Measurements from ENCODE around the gene SLC2A11.
"Not testable (repeated sequence)": the region's sequence is repeated elsewhere in the genome, so short reads cannot be mapped to it uniquely, and the experiment has no call there.

The SLC2A11 gene

GRCh38 chr22:23892130-23892529, 34.5 kb downstream of the SLC2A11 start:
- no peak for FAIRE-seq

DNA sequence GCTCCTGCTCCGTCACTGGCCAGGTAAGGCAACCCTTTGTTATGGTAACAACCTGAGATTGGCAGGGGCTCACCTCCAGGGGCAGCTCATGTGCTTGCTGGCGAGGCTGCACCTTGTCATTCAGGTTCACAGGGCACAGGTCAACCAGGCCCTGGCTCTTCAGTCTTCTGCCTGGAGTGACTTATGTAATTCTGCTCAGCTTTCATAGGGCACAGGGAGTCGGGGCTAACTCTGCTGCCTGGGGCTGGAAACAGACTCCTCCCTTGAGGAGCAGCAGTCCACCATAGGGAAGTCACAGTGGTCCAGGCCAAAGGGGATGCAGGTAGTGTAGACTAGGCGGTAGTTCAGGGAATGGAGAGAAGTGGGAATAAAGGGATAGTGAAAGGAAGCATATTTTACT, 35.0 kb downstream of the SLC2A11 start:
- FAIRE-seq = no peak

DNA sequence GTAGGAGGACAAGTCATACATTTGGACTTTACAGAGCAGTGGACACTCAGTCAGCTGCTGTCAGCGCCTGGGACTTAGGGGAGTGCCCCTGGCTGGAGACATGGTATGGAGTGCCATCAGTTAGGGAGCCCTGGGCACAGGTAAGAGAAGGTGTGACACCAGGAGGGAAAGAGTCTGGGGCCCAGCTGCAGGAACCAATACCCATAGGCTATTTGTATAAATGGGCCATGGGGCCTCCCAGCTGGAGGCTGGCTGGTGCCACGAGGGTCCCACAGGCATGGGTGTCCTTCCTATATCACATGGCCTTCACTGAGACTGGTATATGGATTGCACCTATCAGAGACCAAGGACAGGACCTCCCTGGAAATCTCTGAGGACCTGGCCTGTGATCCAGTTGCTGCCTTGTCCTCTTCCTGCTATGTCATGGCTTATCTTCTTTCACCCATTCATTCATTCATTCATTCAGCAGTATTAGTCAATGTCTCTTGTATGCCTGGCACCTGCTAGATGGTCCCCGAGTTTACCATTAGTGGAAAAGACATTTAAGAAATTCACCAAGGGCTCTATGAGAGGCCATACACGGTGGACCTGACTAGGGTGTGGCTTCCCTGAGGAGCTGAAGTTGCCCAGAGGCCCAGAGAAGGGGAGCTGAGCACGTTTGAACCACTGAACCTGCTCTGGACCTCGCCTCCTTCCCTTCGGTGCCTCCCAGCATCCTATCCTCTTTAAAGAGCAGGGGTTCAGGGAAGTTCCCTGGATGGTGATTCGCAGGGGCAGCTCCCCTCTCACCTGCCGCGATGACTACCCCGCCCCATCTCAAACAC, 35.7 kb downstream of the SLC2A11 start:
- FAIRE-seq = no peak

GRCh38 chr22:23893945-23894709, 36.5 kb downstream of the SLC2A11 start, which contains the start of gene MIF:
Gene MIF (plus strand): TSS chr22:23894383. CDS start chr22:23894475, 92 bp downstream.
- FAIRE-seq = no peak

- no peak for FAIRE-seq
These were observed 37.3 kb downstream of the SLC2A11 start for GRCh38 chr22:23894710-23895598.

DNA sequence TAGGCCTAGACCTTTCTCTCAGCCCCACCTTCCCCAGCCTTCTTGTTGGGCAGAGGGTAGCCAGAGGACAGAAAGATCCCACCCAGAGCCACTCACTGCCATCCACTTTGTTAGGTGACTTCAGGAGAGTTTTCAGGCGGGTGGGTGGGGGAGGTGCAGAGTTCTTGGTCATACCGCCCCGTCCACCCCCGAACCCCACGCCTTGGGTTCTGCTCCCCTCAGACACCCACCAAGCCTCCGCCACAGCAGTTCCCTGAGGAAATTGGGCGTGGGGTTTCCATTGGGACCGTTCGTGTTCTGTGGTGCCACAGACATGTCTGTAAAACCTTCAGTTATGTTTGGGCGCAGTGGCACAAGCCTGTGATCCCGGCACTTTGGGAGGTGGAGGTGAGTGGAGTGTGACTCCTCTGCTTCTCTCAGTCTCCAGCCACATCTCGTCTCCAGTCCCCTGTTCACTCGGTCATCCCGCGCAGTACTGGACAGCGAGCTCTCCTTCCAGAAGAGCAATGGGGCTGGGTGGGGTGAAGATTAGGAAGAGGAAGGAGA, 38.0 kb downstream of the SLC2A11 start:
- FAIRE-seq = no peak

DNA sequence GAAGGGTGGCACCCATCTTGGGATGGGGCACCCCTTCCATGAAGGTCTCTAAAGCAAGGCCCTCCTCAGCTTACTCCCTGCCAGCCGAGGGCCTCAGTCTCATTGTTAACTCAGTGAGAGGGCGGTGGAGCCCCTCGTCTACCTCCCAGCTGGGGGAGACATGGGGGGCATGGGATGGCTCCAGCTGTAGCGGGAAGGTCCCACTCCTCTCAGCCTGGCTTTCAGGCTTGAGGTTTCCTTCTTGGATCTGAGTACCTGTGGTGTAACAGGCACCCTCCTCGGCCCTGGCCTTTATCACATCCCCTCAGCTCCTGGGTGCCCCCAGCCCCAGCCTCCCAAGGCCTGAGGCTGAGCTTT, 38.5 kb downstream of the SLC2A11 start:
- no peak for FAIRE-seq

- no peak for FAIRE-seq
These were observed 39.0 kb downstream of the SLC2A11 start for GRCh38 chr22:23896523-23897186.

- FAIRE-seq = no peak
These were observed 39.6 kb downstream of the SLC2A11 start for GRCh38 chr22:23897320-23897719.

- no peak for FAIRE-seq
These were observed 40.6 kb downstream of the SLC2A11 start for GRCh38 chr22:23898006-23898974.

DNA sequence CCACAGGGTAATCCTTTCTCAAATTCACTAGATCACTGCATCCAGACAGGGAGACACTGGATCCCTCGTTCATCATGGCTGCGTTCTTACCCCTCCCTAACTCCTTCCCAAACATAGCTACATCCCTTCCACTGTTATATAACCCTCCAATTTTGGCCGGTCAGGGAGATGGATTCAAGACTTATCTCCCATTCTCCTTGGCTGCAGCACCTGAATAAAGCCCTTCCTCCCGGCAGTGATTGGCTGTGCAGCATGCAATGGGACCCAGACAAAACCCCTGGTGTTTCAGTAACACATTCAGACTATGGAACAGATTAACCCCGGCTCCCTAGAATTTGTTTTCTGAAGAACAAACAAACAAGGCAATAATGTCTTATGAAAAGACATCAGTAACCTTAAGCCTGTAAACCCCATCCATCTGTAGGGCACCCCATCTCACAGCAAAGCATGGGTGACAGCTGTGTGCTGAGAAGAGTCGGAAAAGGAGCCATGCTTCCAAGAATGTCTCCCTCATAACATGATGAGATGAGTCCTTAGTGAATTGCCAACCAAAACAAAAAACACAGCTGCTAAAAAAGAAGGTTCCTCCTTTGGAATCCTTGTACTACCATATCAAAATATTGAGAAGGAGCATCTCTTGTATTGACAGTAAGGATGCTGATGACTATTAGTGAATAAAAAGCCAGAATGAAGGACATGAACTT, 41.5 kb downstream of the SLC2A11 start:
- no peak for FAIRE-seq

DNA sequence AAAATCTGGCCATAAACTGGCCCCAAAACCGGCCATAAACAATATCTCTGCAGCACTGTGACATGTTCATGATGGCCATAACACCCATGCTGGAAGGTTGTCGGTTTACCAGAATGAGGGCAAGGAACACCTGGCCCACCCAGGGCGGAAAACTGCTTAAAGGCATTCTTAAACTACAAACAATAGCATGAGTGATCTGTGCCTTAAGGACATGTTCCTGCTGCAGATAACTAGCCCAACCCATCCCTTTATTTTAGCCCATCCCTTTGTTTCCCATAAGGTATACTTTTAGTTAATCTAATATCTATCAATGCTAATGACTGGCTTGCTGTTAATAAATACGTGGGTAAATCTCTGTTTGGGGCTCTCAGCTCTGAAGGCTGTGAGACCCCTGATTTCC, 42.6 kb downstream of the SLC2A11 start:
- FAIRE-seq = not testable (repeated sequence)

- FAIRE-seq = no peak
These were observed 43.9 kb downstream of the SLC2A11 start for GRCh38 chr22:23901600-23901999.

DNA sequence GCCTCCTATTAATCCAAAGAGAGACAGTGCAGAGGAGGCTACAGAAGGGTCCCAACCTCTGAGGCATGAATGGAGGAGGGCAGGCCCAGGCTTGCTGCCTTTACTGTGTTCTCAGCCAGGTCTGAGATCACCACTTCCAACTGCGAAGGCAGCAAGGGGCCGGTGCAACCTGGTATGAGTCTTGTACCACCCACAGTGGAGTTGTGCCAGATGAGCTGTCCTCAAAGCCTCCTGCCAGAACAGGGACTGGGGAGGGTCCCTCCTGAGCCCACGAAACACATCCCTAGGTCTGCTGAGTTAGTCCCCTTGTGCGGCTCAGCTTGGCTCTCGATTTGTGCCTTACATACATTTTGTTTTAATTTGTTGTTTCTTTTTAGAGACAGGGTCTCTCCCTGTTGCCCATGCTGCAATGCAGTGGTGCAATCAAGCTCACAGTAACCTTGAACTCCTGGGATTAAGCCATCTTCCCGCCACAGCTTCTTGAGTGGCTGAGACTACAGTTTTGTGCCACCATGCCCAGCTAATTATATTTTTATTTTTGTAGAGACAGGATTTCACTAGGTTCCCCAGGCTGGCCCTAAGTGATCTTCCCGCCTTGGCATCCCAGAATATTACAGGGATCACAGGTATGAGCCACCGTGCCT, 45.8 kb downstream of the SLC2A11 start:
- FAIRE-seq = no peak

DNA sequence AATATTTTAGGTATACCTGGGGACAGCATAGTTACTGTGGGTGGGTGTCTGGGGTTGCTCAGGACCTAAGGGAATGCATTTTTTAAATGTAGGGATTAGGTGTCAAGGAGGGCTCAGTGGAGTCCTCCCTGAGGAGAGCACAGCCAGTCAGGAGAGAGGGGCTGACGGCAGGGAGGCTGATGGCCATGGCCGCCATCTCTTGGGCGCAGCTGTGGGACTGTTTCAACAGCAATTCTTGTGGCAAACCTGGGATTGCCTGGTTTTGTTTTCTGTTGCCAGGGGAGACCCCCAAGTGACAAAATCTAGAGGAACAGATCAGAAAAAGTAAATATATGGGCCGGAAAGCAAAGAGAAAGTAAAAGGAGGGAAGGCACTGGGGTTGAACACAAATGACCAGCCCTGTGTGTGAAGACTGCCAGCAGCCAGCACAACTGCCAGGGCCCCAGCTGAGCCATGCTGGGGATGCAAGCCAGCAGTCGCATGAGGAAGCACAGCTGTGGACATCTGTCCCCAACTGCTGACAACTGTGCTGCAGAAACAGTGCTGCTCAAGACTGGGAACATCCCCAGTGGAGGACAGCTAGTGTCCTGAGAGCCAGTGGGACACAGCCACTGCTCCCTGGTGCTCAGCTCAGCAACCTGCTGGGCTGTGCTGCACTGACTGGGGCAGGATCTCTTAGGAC, 47.0 kb downstream of the SLC2A11 start:
- no peak for FAIRE-seq

DNA sequence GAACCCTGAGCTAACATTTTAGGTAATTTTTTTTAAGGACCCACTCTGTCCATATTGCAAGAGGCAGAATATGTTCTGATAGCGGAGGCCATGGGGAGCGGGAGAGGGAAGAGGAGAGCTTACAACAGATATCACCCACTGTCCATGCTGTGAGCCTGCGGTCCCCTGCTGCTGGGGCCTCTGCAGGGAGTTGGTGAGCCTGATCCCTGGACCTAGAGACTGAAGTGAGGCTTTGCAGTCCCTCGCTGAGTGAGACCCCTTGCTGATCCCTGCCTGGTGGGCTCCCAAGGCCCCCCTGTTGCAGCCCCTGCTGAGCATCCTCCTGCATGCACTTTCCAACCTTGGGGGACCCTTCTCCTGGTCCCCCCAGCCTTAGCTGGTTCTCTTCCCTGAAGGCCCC, 49.0 kb downstream of the SLC2A11 start:
- no peak for FAIRE-seq

- FAIRE-seq = not testable (repeated sequence)
These were observed 49.7 kb downstream of the SLC2A11 start for GRCh38 chr22:23907423-23907822.

GRCh38 chr22:23908587-23909205, 51.0 kb downstream of the SLC2A11 start:
- no peak for FAIRE-seq
